ENCODE results near the gene SPSB4.

DNA sequence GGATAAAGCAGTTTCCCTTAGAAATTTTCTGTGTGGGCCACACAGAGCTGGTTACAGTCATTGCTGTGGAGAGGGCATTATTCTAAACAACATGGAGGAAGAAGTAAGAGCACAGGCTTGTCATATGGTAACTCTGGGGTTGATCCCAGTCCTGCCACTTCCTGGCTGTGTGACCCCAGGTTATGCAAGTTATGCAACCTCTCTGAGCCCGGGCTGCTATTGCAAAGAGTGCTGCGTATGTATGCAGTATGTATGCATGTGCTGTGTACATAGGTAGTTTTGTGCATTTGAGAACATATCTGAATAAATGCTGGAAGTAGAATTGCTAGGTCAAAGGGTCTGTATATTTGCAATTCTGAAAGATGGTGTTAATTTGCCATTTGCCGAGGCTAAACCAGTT, 9.2 kb downstream of the SPSB4 start:
- TF ChIP-seq ASH2L (IDR thresholded peaks at IDR 0.05; ENCODE audit: low read length) (no peak), BRCA1 (IDR thresholded peaks at IDR 0.05; ENCODE audit: low read depth, low read length) (no peak), POLR2AphosphoS5 (IDR thresholded peaks at IDR 0.05; ENCODE audit: low read depth, low read length) (no peak), MAFK (IDR thresholded peaks at IDR 0.05; ENCODE audit: low read depth, low read length) (no peak)

All from H1 (cell line).